ENCODE measurements around the gene ELFN2. TPM values are rescaled to one million over a fixed set of nuclear protein-coding genes. Genes with fewer than 3 reads are reported as not detected.

The ELFN2 gene
- total and polyA plus RNA-seq, 12 donors = 0.04 to 3.3 (median 0.32) TPM; not detected in 2

DNA sequence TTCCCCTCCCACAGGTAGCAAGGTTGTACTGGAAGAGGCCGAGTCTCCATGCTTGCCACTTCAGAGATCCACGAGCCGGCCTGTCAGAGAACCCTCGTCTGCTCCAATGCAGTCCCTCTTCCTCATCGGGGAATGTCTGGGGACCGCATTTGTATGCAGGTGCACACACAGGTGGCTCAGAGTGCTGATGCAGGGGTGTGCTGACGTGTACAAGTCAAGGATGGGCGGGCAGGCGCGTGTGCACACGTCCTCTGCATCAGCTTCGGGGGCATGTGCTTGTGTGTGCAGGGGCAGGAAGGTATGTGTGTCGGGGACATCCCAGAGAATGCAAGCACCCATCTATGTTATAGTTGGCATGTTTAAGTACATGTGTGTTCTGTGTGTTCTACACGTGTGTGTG lies 49.4 kb downstream of the ELFN2 start:
- DNase-seq = no peak
- 49 to 70% (median 66%) methylated on average over 8 to 14 of the region's 14 CpGs for WGBS, 4 donors
- Histone ChIP-seq H3K4me3 (no peak overlapping the region), H3K27me3 (peaks cover 17% of the 10 kb centered on the region), H3K36me3 (replicated peaks in 1 of 2) (no peaks in the 10 kb centered on the region), H3K4me1 (replicated peaks in 1 of 2) (no peaks in the 10 kb centered on the region), H3K27ac (no peak overlapping the region), H3K9me3 (replicated peaks in 1 of 3) (no peaks in the 10 kb centered on the region)
- no peak for TF ChIP-seq POLR2A (IDR thresholded peaks at IDR 0.05)
- TF ChIP-seq, protein P1, sequence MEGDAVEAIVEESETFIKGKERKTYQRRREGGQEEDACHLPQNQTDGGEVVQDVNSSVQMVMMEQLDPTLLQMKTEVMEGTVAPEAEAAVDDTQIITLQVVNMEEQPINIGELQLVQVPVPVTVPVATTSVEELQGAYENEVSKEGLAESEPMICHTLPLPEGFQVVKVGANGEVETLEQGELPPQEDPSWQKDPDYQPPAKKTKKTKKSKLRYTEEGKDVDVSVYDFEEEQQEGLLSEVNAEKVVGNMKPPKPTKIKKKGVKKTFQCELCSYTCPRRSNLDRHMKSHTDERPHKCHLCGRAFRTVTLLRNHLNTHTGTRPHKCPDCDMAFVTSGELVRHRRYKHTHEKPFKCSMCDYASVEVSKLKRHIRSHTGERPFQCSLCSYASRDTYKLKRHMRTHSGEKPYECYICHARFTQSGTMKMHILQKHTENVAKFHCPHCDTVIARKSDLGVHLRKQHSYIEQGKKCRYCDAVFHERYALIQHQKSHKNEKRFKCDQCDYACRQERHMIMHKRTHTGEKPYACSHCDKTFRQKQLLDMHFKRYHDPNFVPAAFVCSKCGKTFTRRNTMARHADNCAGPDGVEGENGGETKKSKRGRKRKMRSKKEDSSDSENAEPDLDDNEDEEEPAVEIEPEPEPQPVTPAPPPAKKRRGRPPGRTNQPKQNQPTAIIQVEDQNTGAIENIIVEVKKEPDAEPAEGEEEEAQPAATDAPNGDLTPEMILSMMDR (IDR thresholded peaks at IDR 0.05) = no peak
- intact Hi-C loops (cut with DNase I) = no loop called here

DNA sequence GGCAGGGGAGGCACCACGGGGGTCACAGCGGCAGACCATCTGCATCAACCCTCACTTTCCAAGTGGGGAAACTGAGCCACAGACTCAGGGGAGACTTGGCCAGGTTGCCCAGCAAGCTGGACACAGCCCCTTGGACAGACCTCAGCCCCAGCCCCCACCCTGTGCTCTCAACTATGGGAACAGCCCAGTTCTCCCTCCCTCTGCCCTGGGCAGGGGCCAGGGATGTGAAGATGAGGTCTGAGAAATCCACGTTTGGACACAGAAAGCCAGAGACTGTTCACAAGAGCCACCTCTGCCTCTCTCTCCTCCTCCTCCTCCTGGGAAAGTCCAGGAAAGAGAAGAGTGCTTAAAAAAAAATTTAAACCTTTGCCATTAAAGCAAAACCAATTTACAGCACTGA lies 50.1 kb downstream of the ELFN2 start:
- no peaks in the 10 kb centered on the region for H3K4me1 ChIP-seq (replicated peaks in 1 of 2)
- H3K4me3 ChIP-seq = no peak overlapping the region
- DNase-seq = no peak
- intact Hi-C loops (cut with DNase I) = no loop called here
- no peaks in the 10 kb centered on the region for H3K36me3 ChIP-seq (replicated peaks in 1 of 2)
- H3K27ac ChIP-seq = no peak overlapping the region
- H3K27me3 ChIP-seq = peaks cover 17% of the 10 kb centered on the region
- TF ChIP-seq, protein P1 (IDR thresholded peaks at IDR 0.05) = no peak
- no peak for TF ChIP-seq POLR2A (IDR thresholded peaks at IDR 0.05)
- WGBS, 4 donors = 32 to 67% (median 57%) methylated on average over 2 to 3 of the region's 3 CpGs
- H3K9me3 ChIP-seq (replicated peaks in 1 of 3) = no peaks in the 10 kb centered on the region

DNA sequence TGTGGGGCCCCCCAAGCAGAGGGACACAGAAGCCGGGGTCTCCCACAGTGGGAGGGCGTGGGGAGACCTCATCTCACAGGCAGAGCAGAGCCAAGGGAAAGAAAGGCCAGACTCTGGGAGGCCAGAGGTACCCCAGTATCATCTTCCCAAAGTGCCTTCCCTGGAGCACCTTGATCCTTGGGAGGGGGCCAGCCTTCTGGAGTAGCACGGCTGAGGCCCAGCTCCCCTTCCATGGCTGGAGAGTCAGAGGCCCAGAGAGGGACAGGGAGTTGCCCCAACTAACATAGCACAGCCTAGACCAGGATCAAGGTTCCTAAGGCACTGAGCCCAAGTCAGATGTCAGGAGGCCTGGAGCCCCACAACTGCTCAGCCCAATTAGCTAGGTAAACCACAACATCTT lies 50.6 kb downstream of the ELFN2 start:
- H3K27me3 ChIP-seq = peaks cover 17% of the 10 kb centered on the region
- TF ChIP-seq, protein P1 (IDR thresholded peaks at IDR 0.05) = no peak
- no peak for TF ChIP-seq POLR2A (IDR thresholded peaks at IDR 0.05)
- H3K36me3 ChIP-seq (replicated peaks in 1 of 2) = no peaks in the 10 kb centered on the region
- intact Hi-C loops (cut with DNase I) = no loop called here
- no peak overlapping the region for H3K27ac ChIP-seq
- no peaks in the 10 kb centered on the region for H3K9me3 ChIP-seq (replicated peaks in 1 of 3)
- 42 to 80% (median 58%) methylated on average over 2 to 3 of the region's 3 CpGs for WGBS, 4 donors
- no peaks in the 10 kb centered on the region for H3K4me1 ChIP-seq (replicated peaks in 1 of 2)
- DNase-seq = no peak
- no peak overlapping the region for H3K4me3 ChIP-seq

DNA sequence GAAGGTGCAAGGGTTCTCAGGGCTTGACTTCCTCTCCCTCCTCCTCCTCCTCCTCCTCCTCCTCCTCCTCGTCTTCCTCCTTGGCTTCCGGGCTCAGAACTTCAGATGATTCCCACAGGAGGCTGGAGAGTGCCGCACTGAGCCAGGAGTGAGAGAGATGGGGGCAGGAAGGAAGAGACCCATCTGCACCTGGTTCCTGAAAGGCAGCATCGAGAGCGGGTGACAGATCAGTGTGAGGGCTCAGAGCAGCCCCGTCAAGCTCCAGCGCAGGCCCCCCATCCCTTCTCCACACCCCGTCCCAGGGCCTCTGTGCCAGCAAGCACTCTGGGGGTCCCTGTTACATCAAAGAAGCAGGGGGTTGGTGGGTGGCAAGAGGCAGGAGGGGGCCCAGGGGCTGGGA lies 51.5 kb downstream of the ELFN2 start:
- WGBS, 4 donors = 48 to 65% (median 57%) methylated on average over 4 to 8 of the region's 8 CpGs
- Histone ChIP-seq H3K9me3 (replicated peaks in 1 of 3) (no peaks in the 10 kb centered on the region), H3K36me3 (replicated peaks in 1 of 2) (no peaks in the 10 kb centered on the region), H3K27ac (no peak overlapping the region), H3K4me1 (replicated peaks in 1 of 2) (no peaks in the 10 kb centered on the region), H3K4me3 (no peak overlapping the region), H3K27me3 (peaks cover 21% of the 10 kb centered on the region)
- intact Hi-C loops (cut with DNase I) = no loop called here
- no peak for TF ChIP-seq POLR2A (IDR thresholded peaks at IDR 0.05)
- TF ChIP-seq, protein P1 (IDR thresholded peaks at IDR 0.05) = no peak
- no peak for DNase-seq
